Measurements from ENCODE around the gene PKN1. TPM values are rescaled to one million over a fixed set of nuclear protein-coding genes. Genes with fewer than 3 reads are reported as not detected.

Gene PKN1
- total and polyA plus RNA-seq, 2 of the 13 experiments (the other 11 are each of a cell fraction or from before 2014, with no cell fraction given), result 45.7 to 54.5 TPM

DNA sequence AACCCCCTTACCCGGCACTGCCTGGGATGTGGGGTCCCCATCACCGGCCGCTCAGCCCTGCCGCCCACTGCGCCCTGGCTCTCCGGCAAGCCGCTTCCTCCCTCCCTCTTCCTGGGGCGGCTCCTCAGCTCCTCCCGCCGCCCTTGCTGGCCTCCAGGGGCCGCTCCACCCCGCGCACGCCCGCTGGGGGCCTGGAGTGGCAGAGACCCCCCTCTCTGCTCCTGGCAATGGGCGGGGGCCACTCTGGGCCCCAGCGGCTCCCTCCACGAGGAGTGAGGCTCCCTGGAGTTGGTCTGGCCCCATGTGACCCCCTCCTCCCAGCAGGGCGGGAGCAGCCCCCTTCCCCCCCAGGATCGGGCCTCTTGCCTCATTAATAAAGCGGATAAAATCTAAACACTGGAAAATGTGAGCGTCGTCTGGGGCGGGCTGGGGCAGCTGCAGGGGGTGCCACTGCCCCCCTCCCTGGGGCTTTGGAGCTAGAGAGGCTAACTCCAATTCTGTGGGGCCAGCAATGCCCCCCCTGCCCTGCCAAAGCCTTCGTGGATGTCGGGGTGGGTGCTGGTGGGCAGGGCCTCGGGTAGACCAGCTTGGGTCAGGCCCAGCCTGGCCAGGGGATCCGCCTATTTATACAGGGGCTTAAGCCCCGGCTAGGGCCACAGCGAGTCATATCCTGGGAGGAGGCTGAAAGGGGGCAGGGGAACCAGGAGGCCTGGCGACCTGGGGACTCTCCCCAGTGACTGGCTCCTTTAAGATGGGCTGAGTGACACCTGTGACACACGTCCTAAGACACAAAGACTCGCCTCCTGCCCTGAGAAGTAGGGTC is 42.4 kb downstream of the PKN1 start, which contains the start of gene PTGER1 (continued):
- TF ChIP-seq MAZ (IDR thresholded peaks at IDR 0.05; ENCODE audit: borderline replicate concordance, low read depth, low read length), result peak; percentile 57; the same call in 1 of the 2 replicates
- TF ChIP-seq MAZ (CRISPR knock-in tag; IDR thresholded peaks at IDR 0.05; ENCODE audit: low read depth), result no peak
- TF ChIP-seq ZNF263 (CRISPR knock-in tag; IDR thresholded peaks at IDR 0.05), result peak; percentile 44; the same call in 1 of the 2 replicates
- TF ChIP-seq, protein P1, sequence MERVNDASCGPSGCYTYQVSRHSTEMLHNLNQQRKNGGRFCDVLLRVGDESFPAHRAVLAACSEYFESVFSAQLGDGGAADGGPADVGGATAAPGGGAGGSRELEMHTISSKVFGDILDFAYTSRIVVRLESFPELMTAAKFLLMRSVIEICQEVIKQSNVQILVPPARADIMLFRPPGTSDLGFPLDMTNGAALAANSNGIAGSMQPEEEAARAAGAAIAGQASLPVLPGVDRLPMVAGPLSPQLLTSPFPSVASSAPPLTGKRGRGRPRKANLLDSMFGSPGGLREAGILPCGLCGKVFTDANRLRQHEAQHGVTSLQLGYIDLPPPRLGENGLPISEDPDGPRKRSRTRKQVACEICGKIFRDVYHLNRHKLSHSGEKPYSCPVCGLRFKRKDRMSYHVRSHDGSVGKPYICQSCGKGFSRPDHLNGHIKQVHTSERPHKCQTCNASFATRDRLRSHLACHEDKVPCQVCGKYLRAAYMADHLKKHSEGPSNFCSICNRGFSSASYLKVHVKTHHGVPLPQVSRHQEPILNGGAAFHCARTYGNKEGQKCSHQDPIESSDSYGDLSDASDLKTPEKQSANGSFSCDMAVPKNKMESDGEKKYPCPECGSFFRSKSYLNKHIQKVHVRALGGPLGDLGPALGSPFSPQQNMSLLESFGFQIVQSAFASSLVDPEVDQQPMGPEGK (CRISPR knock-in tag; IDR thresholded peaks at IDR 0.05), result peak; percentile 85
- TF ChIP-seq SAP130 (CRISPR knock-in tag; IDR thresholded peaks at IDR 0.05; ENCODE audit: low read depth), result 0 out of 2 replicates have a peak, but pooled peaks have one; percentile 28
- no peak for TF ChIP-seq ZBTB20 (CRISPR knock-in tag; IDR thresholded peaks at IDR 0.05; ENCODE audit: borderline replicate concordance, low read depth)
- TF ChIP-seq MATR3 (CRISPR knock-in tag; IDR thresholded peaks at IDR 0.05), result no peak
- TF ChIP-seq AGO1 (IDR thresholded peaks at IDR 0.05; ENCODE audit: low read depth, low read length, poor library complexity, severe bottlenecking), result peak; percentile 46
- 0 out of 2 replicates have a peak, but pooled peaks have one; percentile 35 for TF ChIP-seq ELF1 (CRISPR knock-in tag; IDR thresholded peaks at IDR 0.05)
- TF ChIP-seq, protein P2, sequence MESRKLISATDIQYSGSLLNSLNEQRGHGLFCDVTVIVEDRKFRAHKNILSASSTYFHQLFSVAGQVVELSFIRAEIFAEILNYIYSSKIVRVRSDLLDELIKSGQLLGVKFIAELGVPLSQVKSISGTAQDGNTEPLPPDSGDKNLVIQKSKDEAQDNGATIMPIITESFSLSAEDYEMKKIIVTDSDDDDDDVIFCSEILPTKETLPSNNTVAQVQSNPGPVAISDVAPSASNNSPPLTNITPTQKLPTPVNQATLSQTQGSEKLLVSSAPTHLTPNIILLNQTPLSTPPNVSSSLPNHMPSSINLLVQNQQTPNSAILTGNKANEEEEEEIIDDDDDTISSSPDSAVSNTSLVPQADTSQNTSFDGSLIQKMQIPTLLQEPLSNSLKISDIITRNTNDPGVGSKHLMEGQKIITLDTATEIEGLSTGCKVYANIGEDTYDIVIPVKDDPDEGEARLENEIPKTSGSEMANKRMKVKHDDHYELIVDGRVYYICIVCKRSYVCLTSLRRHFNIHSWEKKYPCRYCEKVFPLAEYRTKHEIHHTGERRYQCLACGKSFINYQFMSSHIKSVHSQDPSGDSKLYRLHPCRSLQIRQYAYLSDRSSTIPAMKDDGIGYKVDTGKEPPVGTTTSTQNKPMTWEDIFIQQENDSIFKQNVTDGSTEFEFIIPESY (CRISPR knock-in tag; IDR thresholded peaks at IDR 0.05), result peak; percentile 73
- TF ChIP-seq, protein P3, sequence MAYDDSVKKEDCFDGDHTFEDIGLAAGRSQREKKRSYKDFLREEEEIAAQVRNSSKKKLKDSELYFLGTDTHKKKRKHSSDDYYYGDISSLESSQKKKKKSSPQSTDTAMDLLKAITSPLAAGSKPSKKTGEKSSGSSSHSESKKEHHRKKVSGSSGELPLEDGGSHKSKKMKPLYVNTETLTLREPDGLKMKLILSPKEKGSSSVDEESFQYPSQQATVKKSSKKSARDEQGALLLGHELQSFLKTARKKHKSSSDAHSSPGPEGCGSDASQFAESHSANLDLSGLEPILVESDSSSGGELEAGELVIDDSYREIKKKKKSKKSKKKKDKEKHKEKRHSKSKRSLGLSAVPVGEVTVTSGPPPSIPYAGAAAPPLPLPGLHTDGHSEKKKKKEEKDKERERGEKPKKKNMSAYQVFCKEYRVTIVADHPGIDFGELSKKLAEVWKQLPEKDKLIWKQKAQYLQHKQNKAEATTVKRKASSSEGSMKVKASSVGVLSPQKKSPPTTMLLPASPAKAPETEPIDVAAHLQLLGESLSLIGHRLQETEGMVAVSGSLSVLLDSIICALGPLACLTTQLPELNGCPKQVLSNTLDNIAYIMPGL (CRISPR knock-in tag; IDR thresholded peaks at IDR 0.05; ENCODE audit: borderline replicate concordance in 1 of 2, low read depth in 1 of 2), result peak in 1 of 2 experiments; percentile 65; a peak in 2 of 4 replicates
- TF ChIP-seq, protein P4, sequence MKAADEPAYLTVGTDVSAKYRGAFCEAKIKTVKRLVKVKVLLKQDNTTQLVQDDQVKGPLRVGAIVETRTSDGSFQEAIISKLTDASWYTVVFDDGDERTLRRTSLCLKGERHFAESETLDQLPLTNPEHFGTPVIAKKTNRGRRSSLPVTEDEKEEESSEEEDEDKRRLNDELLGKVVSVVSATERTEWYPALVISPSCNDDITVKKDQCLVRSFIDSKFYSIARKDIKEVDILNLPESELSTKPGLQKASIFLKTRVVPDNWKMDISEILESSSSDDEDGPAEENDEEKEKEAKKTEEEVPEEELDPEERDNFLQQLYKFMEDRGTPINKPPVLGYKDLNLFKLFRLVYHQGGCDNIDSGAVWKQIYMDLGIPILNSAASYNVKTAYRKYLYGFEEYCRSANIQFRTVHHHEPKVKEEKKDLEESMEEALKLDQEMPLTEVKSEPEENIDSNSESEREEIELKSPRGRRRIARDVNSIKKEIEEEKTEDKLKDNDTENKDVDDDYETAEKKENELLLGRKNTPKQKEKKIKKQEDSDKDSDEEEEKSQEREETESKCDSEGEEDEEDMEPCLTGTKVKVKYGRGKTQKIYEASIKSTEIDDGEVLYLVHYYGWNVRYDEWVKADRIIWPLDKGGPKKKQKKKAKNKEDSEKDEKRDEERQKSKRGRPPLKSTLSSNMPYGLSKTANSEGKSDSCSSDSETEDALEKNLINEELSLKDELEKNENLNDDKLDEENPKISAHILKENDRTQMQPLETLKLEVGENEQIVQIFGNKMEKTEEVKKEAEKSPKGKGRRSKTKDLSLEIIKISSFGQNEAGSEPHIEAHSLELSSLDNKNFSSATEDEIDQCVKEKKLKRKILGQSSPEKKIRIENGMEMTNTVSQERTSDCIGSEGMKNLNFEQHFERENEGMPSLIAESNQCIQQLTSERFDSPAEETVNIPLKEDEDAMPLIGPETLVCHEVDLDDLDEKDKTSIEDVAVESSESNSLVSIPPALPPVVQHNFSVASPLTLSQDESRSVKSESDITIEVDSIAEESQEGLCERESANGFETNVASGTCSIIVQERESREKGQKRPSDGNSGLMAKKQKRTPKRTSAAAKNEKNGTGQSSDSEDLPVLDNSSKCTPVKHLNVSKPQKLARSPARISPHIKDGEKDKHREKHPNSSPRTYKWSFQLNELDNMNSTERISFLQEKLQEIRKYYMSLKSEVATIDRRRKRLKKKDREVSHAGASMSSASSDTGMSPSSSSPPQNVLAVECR (CRISPR knock-in tag; IDR thresholded peaks at IDR 0.05; ENCODE audit: borderline replicate concordance), result peak; percentile 27; the same call in 1 of the 2 replicates
- TF ChIP-seq, protein P5, sequence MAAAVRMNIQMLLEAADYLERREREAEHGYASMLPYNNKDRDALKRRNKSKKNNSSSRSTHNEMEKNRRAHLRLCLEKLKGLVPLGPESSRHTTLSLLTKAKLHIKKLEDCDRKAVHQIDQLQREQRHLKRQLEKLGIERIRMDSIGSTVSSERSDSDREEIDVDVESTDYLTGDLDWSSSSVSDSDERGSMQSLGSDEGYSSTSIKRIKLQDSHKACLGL (CRISPR knock-in tag; IDR thresholded peaks at IDR 0.05), result 0 out of 2 replicates have a peak, but pooled peaks have one; percentile 6
- 0 out of 2 replicates have a peak, but pooled peaks have one; percentile 27 for TF ChIP-seq ZNF768 (CRISPR knock-in tag; IDR thresholded peaks at IDR 0.05)
- 0 out of 2 replicates have a peak, but pooled peaks have one; percentile 27 for TF ChIP-seq ZNF343 (CRISPR knock-in tag; IDR thresholded peaks at IDR 0.05)

Data from HepG2 (cell line).